Choroid plexus epithelial cell (primary cell): ENCODE measurements around the gene KCNJ2.

ENCODE experiments used
- DNase-seq: peaks from one replicate; pipeline ENCODE4 v3.0.0-alpha.2; 2010; ENCODE audit warnings: low read depth
- H3K4me3 ChIP-seq: 2 replicates; pipeline ENCODE4 v1.5.1; 2011; ENCODE audit warnings: low read depth, mild to moderate bottlenecking, control low read depth, low read length, moderate library complexity
- CTCF ChIP-seq: conservative IDR thresholded peaks from 2 replicates; pipeline ENCODE4 v1.5.1; 2011; ENCODE audit warnings: low read depth, mild to moderate bottlenecking, control low read depth, inconsistent platforms, low read length, moderate library complexity

The KCNJ2 gene

GRCh38 chr17:70201872-70202419 is 32.6 kb downstream of the KCNJ2 start:
- no peak for DNase-seq
- no peak overlapping the region for H3K4me3 ChIP-seq
- TF ChIP-seq CTCF = no peak

GRCh38 chr17:70202840-70203239 is 33.5 kb downstream of the KCNJ2 start:
- TF ChIP-seq CTCF = no peak
- H3K4me3 ChIP-seq = no peak overlapping the region
- DNase-seq = no peak

- TF ChIP-seq CTCF = no peak
- no peak for DNase-seq
Measured at GRCh38 chr17:70204431-70204830, 35.1 kb downstream of the KCNJ2 start.

GRCh38 chr17:70205401-70205800 is 36.1 kb downstream of the KCNJ2 start:
- no peak for TF ChIP-seq CTCF
- no peak for DNase-seq
- no peak overlapping the region for H3K4me3 ChIP-seq

More at GRCh38 chr17:70204431-70204830, 35.1 kb downstream of the KCNJ2 start:
- H3K4me3 ChIP-seq = no peak overlapping the region

GRCh38 chr17:70206361-70207010 is 37.2 kb downstream of the KCNJ2 start:
- no peak overlapping the region for H3K4me3 ChIP-seq
- TF ChIP-seq CTCF = no peak
- DNase-seq = no peak

GRCh38 chr17:70207184-70207583 is 37.9 kb downstream of the KCNJ2 start:
- TF ChIP-seq CTCF = no peak

More at GRCh38 chr17:70207184-70207583, 37.9 kb downstream of the KCNJ2 start:
- no peak overlapping the region for H3K4me3 ChIP-seq
- no peak for DNase-seq
